GM13977 (cell line): ENCODE measurements around the gene ADK.
A peak's percentile ranks its signal among the peaks of the same experiment; 100 is the strongest.

Experiments
- DNase-seq: peaks from one replicate; pipeline ENCODE4 v3.0.0; 2012; ENCODE audit warnings: low spot score
- in situ Hi-C: fragments of 300-500 bp; cut with MboI; formaldehyde crosslinking; loops from one replicate; pipeline ENCODE4 v1.12.0; 2022; ENCODE audit warnings: low sequenced_read_pairs, low pct_unique_long_range_greater_than_20kb, mixed read lengths, inconsistent platforms; ENCODE audit not compliant: unreplicated experiment
- TF ChIP-seq, protein P1 (sequence below): IDR thresholded peaks from 2 replicates; pipeline ENCODE4 v1.5.1; 2012; ENCODE audit warnings: mild to moderate bottlenecking, control low read depth; ENCODE audit not compliant: insufficient read depth; ENCODE audit errors: extremely low read depth, missing control alignments

Gene ADK

DNA sequence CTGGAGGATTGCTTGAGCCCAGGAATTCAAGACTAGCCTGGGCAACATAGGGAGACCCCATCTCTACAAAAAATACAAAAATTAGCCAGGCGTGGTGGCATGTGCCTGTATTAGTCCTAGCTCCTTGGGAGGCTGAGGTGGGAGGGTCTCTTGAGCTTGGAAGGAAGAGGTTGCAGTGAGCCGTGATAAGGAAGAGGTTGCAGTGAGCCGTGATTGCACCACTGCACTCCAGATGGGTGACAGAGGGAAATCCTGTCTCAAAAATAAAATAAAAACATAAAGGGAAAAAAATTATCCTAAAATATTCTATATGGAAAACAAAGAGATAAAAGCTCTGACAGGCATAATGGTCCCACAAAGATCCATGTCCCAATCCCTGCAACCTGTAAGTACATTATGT, 587.5 kb downstream of the ADK start:
- no peak for DNase-seq
- TF ChIP-seq, protein P1, sequence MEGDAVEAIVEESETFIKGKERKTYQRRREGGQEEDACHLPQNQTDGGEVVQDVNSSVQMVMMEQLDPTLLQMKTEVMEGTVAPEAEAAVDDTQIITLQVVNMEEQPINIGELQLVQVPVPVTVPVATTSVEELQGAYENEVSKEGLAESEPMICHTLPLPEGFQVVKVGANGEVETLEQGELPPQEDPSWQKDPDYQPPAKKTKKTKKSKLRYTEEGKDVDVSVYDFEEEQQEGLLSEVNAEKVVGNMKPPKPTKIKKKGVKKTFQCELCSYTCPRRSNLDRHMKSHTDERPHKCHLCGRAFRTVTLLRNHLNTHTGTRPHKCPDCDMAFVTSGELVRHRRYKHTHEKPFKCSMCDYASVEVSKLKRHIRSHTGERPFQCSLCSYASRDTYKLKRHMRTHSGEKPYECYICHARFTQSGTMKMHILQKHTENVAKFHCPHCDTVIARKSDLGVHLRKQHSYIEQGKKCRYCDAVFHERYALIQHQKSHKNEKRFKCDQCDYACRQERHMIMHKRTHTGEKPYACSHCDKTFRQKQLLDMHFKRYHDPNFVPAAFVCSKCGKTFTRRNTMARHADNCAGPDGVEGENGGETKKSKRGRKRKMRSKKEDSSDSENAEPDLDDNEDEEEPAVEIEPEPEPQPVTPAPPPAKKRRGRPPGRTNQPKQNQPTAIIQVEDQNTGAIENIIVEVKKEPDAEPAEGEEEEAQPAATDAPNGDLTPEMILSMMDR = no peak
- in situ Hi-C loops = loop anchor here (25.0 kb wide), 1 partner anchor 274 kb away; no protein-coding TSS in a partner anchor

- TF ChIP-seq, protein P1 = peak; percentile 57
- peak; percentile 56 for DNase-seq
- in situ Hi-C loops = loop anchor here (25.0 kb wide), 1 partner anchor 273 kb away; no protein-coding TSS in a partner anchor
Measured at GRCh38 chr10:74738985-74739567, 588.1 kb downstream of the ADK start.

DNA sequence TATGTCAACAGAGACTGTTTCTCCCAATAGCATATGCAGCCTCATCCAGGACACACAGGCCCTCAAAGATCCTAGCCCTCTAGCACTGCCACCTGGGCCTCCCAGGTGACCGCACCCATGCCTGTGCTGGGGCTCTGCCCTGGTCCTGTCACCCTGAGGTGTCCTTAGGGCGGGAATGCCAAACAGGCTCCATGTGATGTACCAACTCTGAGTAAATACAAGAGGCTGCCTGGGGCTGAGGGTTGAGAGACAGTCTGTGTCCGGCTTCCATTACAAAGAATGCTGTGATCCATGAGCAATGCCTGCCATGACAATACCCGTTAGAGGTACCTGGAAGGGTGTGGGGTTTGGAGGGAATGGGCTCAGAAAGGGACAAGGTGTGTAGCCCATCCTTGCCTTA, 592.4 kb downstream of the ADK start:
- in situ Hi-C loops = loop anchor here (10.0 to 25.0 kb wide), 2 partner anchors 269 to 459 kb away; no protein-coding TSS in a partner anchor
- TF ChIP-seq, protein P1 = no peak

GRCh38 chr10:74745449-74745848, 594.4 kb downstream of the ADK start:
- DNase-seq = no peak

More for the DNA sequence above, 592.4 kb downstream of the ADK start:
- no peak for DNase-seq

GRCh38 chr10:74746813-74747212, 595.8 kb downstream of the ADK start:
- DNase-seq = no peak
- TF ChIP-seq, protein P1 = no peak
- in situ Hi-C loops = loop anchor here (10.0 to 25.0 kb wide), 2 partner anchors 265 to 462 kb away; no protein-coding TSS in a partner anchor

More at GRCh38 chr10:74745449-74745848, 594.4 kb downstream of the ADK start:
- TF ChIP-seq, protein P1 = no peak
- in situ Hi-C loops = loop anchor here (10.0 to 25.0 kb wide), 2 partner anchors 267 to 461 kb away; no protein-coding TSS in a partner anchor

DNA sequence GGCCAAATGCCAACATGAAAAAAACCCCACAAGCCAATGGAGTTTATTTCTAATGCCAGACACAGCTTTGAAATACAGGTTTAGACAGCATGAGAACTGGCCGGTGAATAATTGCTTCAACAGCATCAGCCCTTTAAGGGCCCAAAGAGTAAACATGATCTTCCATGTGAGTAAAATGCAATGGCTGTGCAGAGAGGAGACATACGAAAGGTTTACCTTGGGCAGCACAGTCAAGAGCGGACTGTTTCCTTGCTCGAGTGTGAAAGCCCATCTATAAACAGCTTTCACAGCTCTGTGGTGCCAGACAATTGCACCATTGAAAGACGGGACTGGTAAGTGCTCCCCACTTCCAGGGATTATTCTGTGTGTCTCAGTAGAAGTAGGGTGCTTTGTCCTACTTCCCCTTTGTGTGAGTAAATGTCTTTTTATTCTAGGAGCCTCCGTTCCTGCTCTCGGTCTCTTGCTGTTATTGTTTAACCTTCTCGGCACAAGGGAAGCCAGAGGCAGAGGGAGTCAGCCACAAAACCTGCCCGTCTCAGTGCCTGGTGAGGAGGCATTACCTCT, 597.5 kb downstream of the ADK start:
- no peak for DNase-seq
- in situ Hi-C loops = loop anchor here (10.0 to 25.0 kb wide), 2 partner anchors 264 to 464 kb away; no protein-coding TSS in a partner anchor
- TF ChIP-seq, protein P1 = no peak
